PC-3 (cell line): ENCODE measurements around the gene EBLN1. TPM values are rescaled to one million over a fixed set of nuclear protein-coding genes. Genes with fewer than 3 reads are reported as not detected.
"Not testable (repeated sequence)": the region's sequence is repeated elsewhere in the genome, so short reads cannot be mapped to it uniquely, and the experiment has no call there.

Experiments
- ATAC-seq: fragments of 200-7000 bp; cut with Tn5 transposase; 2 replicates; pipeline ENCODE4 v1.9.1; 2020; ENCODE audit warnings: mild to moderate bottlenecking, moderate library complexity
- BruUV-seq: library from RNA; stranded (reverse); fragments of 400-500 nt; replicated peaks from 2 replicates; lab custom pipeline; 2021; lab: Mats Ljungman, UMichigan
- CTCF ChIA-PET: fragments of 300-600 bp; sonication (Branson Sonifier 250); formaldehyde crosslinking; loops from one replicate; lab custom pipeline; 2022; ENCODE audit warnings: antibody characterized with exemption; lab: Charles Lee
- POLR2A ChIA-PET: fragments of 300-600 bp; sonication (Branson Sonifier 250); formaldehyde crosslinking; loops from one replicate; lab custom pipeline; 2022; ENCODE audit warnings: antibody characterized with exemption; ENCODE audit not compliant: unreplicated experiment; lab: Charles Lee
- DNase-seq: peaks from one replicate; pipeline ENCODE4 v3.0.0-alpha.2; 2015
- H2AFZ ChIP-seq: fragments of 300-600 bp; sonication (generic); 2 replicates; pipeline ENCODE4 v1.6.0; 2016; ENCODE audit warnings: antibody characterized with exemption, low read length
- H3F3A ChIP-seq: fragments of 300-600 bp; sonication (generic); one replicate; pipeline ENCODE4 v1.6.0; 2017; ENCODE audit warnings: antibody characterized with exemption, low read length, control low read depth, mild to moderate bottlenecking; ENCODE audit not compliant: unreplicated experiment
- H3K27ac ChIP-seq: fragments of 300-600 bp; sonication (generic); 2 replicates; pipeline ENCODE4 v1.5.1; 2016; ENCODE audit warnings: mild to moderate bottlenecking, low read length
- H3K27me3 ChIP-seq: fragments of 300-600 bp; sonication (generic); 2 replicates; pipeline ENCODE4 v1.6.1; 2016; ENCODE audit warnings: low read length, mixed read lengths
- H3K36me3 ChIP-seq: fragments of 300-600 bp; sonication (generic); 2 replicates; pipeline ENCODE4 v1.6.1; 2016; ENCODE audit warnings: low read depth, mixed run types, low read length, mixed read lengths
- H3K4me1 ChIP-seq: fragments of 300-600 bp; sonication (generic); 2 replicates; pipeline ENCODE4 v1.5.1; 2016; ENCODE audit warnings: low read length; ENCODE audit not compliant: insufficient read depth
- H3K4me2 ChIP-seq: fragments of 300-600 bp; sonication (generic); 2 replicates; pipeline ENCODE4 v1.6.0; 2016; ENCODE audit warnings: low read length
- H3K4me3 ChIP-seq: fragments of 300-600 bp; sonication (generic); 2 replicates; pipeline ENCODE4 v1.5.1; 2016; ENCODE audit warnings: mild to moderate bottlenecking, low read length, mixed read lengths
- H3K79me2 ChIP-seq: fragments of 300-600 bp; sonication (generic); 2 replicates; pipeline ENCODE4 v1.6.1; 2017; ENCODE audit warnings: low read length, mixed read lengths
- H3K9ac ChIP-seq: fragments of 300-600 bp; sonication (generic); 2 replicates; pipeline ENCODE4 v1.6.0; 2016; ENCODE audit warnings: mild to moderate bottlenecking, low read length
- H3K9me2 ChIP-seq: fragments of 300-600 bp; sonication (generic); replicated peaks from 2 replicates; pipeline ENCODE4 v1.6.1; 2016; ENCODE audit warnings: mixed run types, low read length, mixed read lengths
- H3K9me3 ChIP-seq: fragments of 300-600 bp; sonication (generic); 2 replicates; pipeline ENCODE4 v1.6.1; 2016; ENCODE audit warnings: low read length, mixed read lengths
- H4K20me1 ChIP-seq: fragments of 300-600 bp; sonication (generic); 2 replicates; pipeline ENCODE4 v1.6.1; 2016; ENCODE audit warnings: low read length, mixed read lengths
- CTCF ChIP-seq: fragments of 300-600 bp; sonication (generic); conservative IDR thresholded peaks from 2 replicates; pipeline ENCODE4 v1.5.1; 2017; ENCODE audit warnings: antibody characterized with exemption, low read depth, mild to moderate bottlenecking, low read length
- EZH2 ChIP-seq: fragments of 300-600 bp; sonication (generic); IDR thresholded peaks from one replicate; pipeline ENCODE4 v1.6.1; 2017; ENCODE audit warnings: antibody characterized with exemption, mild to moderate bottlenecking, low read length; ENCODE audit not compliant: unreplicated experiment
- EZH2phosphoT487 ChIP-seq: fragments of 300-600 bp; sonication (generic); IDR thresholded peaks from 2 replicates; pipeline ENCODE4 v1.6.1; 2018; ENCODE audit warnings: mild to moderate bottlenecking, antibody characterized with exemption, low read length, borderline replicate concordance
- intact Hi-C: fragments of 100-400 bp; cut with micrococcal nuclease; formaldehyde crosslinking; loops from 2 replicates; pipeline ENCODE4 v1.9.0; 2023
- total RNA-seq: library from RNA; depleted of rRNA; stranded (reverse); fragments of >200 nt; gene quantifications from 2 replicates; pipeline ENCODE4 v1.2.3, GENCODE V29; 2014

EBLN1 gene
- total RNA-seq, 1 experiment from 2014 or later = not detected

GRCh38 chr10:22218448-22218847, 633 bp upstream of the EBLN1 start:
- Histone ChIP-seq H2AFZ (no peak overlapping the region), H3K4me2 (no peak overlapping the region), H3K9me2 (no peaks in the 10 kb centered on the region), H3K36me3 (no peaks in the 10 kb centered on the region), H3K27ac (no peak overlapping the region), H3F3A (no peaks in the 10 kb centered on the region), H3K4me3 (no peak overlapping the region), H3K27me3 (no peaks in the 10 kb centered on the region), H3K4me1 (peaks cover 4% of the 10 kb centered on the region; the same call in 1 of the 2 replicates), H3K9me3 (no peaks in the 10 kb centered on the region), H3K79me2 (no peaks in the 10 kb centered on the region), H4K20me1 (no peaks in the 10 kb centered on the region), H3K9ac (no peak overlapping the region)
- POLR2A ChIA-PET = no interaction called here
- intact Hi-C loops = no loop called here
- CTCF ChIA-PET = no interaction called here
- ATAC-seq = no peak
- TF ChIP-seq EZH2phosphoT487 = no peak
- no peak; the same call in 1 of the 2 replicates for TF ChIP-seq CTCF
- TF ChIP-seq EZH2 = no peak
- BruUV-seq = no TSS peak
- DNase-seq = no peak

- not testable (repeated sequence) for H3F3A ChIP-seq, H4K20me1 ChIP-seq
These were observed 731 bp downstream of the EBLN1 start for GRCh38 chr10:22217084-22217483.

GRCh38 chr10:22210267-22210666, 7.5 kb downstream of the EBLN1 start:
- ChIA-PET CTCF (no interaction called here), POLR2A (no interaction called here)
- H3K79me2 ChIP-seq = no peaks in the 10 kb centered on the region
- no TSS peak for BruUV-seq
- no peak for TF ChIP-seq EZH2phosphoT487
- no peak for TF ChIP-seq EZH2
- no peak for TF ChIP-seq CTCF
- H3K9me2 ChIP-seq = no peaks in the 10 kb centered on the region
- H3K9ac ChIP-seq = no peak overlapping the region
- no peak for DNase-seq
- H3K4me3 ChIP-seq = no peak overlapping the region
- no peaks in the 10 kb centered on the region for H3K4me1 ChIP-seq
- H4K20me1 ChIP-seq = no peaks in the 10 kb centered on the region
- no peak overlapping the region for H3K4me2 ChIP-seq
- H3K27ac ChIP-seq = no peak overlapping the region
- no peaks in the 10 kb centered on the region for H3K27me3 ChIP-seq
- no peak for ATAC-seq
- intact Hi-C loops = no loop called here
- no peaks in the 10 kb centered on the region for H3F3A ChIP-seq
- H3K9me3 ChIP-seq = no peaks in the 10 kb centered on the region
- no peaks in the 10 kb centered on the region for H3K36me3 ChIP-seq
- H2AFZ ChIP-seq = no peak overlapping the region

More at GRCh38 chr10:22217084-22217483, 731 bp downstream of the EBLN1 start:
- H3K9me3 ChIP-seq, POLR2A ChIA-PET, H3K9me2 ChIP-seq, BruUV-seq, H3K4me1 ChIP-seq, DNase-seq, H3K9ac ChIP-seq, H3K4me3 ChIP-seq, H3K79me2 ChIP-seq, H2AFZ ChIP-seq, H3K27ac ChIP-seq, H3K27me3 ChIP-seq, intact Hi-C loops, H3K4me2 ChIP-seq, H3K36me3 ChIP-seq, CTCF ChIA-PET, ATAC-seq: not testable (repeated sequence)
